Measurements from ENCODE around the gene PICK1. TPM values are rescaled to one million over a fixed set of nuclear protein-coding genes. Genes with fewer than 3 reads are reported as not detected.
"Not testable (repeated sequence)": the region's sequence is repeated elsewhere in the genome, so short reads cannot be mapped to it uniquely, and the experiment has no call there.

Gene PICK1
- total and polyA plus RNA-seq, 11 donors = 18.8 to 41.5 (median 22.8) TPM

DNA sequence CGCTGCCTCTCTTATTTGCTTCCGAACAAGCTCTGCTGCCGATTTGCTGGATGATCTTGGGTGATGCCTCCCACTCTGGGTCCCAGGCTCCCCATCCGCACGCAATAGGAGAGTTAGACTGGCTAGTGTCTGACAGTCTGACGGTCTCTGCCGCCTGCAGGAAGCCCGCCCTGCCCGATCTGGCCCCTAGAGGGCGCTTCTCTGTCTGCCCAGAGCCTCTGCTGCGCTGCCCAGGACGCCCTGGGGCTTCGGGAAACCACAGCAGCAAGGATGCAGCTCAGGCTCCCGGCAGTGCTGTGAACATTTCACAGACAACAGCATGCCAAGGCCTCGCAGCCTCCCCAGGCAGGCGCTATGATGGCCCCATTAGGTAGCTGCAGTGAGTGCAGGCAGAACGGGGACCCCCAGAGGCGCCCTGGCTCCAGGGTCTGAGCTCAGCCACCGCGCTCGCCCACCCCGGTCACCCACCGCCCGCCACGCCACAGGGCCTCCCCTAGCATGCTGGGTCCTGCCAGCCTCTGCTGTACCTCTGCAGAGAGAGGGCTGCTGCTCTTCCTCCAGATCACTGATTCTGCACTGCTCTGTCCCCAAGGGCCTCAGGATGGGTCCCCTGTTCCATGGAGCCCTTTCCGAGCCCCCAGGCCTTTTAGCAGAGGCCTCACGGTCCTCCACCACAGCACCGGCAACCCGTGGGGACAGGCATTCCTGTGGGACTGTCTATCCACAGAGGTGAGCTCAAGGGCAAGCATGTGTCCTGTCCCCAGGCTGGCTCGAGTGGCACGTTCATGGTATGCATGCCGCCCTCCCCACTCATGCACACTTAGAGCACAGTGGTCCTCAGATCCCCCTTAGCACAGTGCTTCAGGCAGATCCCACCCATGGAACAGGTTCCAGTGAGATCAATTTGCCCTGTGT lies 57.5 kb downstream of the PICK1 start:
- intact Hi-C loops (cut with DNase I) = loop anchor here in 8 of 10 donors (1.0 to 10.0 kb wide), 10 partner anchors 88 to 239 kb away; partner anchors contain the start of gene MAFF (in 4 of the 8)
- no peak overlapping the region for H3K27ac ChIP-seq

DNA sequence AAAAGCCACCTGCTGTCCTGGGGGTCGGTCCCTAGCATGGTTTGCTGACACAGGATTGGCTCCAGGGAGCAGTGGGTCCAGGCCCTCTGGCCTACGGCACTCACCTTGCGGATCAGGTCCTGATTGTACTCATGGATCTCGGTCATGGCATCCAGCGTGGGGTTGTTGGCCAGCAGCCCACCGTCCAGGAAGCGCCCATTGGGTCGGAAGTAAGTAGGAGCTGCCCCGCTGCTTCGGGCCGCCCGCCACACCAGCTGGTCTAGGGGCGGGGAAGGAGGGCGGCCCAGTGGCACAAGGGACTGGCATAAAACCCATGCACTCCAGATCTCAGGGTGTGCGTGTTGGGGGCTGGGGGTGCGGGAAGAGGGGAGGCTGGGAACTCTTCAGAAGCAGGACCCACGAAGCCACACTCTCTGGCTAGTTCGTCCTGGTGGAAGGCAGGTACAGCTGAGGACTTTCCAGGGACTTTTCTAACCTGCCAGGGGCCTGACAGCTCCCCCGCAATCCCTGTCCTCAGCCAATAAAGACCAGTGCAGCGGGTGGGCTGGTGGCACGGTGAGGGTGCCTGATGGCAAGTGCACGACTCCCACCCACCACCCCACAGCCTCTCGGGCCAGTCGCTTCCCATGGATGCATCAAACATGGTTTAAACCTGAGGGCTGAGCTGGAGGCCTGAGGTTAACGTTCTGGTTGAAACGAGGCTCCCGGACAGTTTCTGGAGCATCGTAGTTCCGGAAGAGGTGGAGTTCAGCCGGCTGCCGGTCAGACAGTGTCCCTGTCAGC lies 58.4 kb downstream of the PICK1 start:
- DNase-seq = peak in 1 of 5 donors; percentile 54
- TF ChIP-seq POLR2A (IDR thresholded peaks at IDR 0.05) = no peak
- TF ChIP-seq, protein P1, sequence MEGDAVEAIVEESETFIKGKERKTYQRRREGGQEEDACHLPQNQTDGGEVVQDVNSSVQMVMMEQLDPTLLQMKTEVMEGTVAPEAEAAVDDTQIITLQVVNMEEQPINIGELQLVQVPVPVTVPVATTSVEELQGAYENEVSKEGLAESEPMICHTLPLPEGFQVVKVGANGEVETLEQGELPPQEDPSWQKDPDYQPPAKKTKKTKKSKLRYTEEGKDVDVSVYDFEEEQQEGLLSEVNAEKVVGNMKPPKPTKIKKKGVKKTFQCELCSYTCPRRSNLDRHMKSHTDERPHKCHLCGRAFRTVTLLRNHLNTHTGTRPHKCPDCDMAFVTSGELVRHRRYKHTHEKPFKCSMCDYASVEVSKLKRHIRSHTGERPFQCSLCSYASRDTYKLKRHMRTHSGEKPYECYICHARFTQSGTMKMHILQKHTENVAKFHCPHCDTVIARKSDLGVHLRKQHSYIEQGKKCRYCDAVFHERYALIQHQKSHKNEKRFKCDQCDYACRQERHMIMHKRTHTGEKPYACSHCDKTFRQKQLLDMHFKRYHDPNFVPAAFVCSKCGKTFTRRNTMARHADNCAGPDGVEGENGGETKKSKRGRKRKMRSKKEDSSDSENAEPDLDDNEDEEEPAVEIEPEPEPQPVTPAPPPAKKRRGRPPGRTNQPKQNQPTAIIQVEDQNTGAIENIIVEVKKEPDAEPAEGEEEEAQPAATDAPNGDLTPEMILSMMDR (IDR thresholded peaks at IDR 0.05) = no peak
- intact Hi-C loops (cut with DNase I) = loop anchor here in 8 of 10 donors (1.0 to 10.0 kb wide), 9 partner anchors 87 to 237 kb away; partner anchors contain the start of gene MAFF (in 4 of the 8)
- Histone ChIP-seq H3K36me3 (peaks cover 0 to 10% (median 0%) of the 10 kb centered on the region in 9 donors), H3K27ac (no peak overlapping the region), H3K9me3 (no peaks in the 10 kb centered on the region), H3K4me1 (peaks cover 0 to 11% (median 6%) of the 10 kb centered on the region in 12 donors), H3K27me3 (no peaks in the 10 kb centered on the region), H3K4me3 (no peak overlapping the region)
- WGBS, 4 donors = 95 to 97% (median 96%) methylated on average over 30 to 31 of the region's 31 CpGs
- ATAC-seq = no peak

More for the DNA sequence above, 57.5 kb downstream of the PICK1 start:
- Histone ChIP-seq H3K4me3 (no peak overlapping the region), H3K27me3 (no peaks in the 10 kb centered on the region), H3K9me3 (no peaks in the 10 kb centered on the region), H3K4me1 (peaks cover 0 to 11% (median 6%) of the 10 kb centered on the region in 12 donors), H3K36me3 (peaks cover 0 to 10% (median 0%) of the 10 kb centered on the region in 9 donors)
- WGBS, 4 donors = 31 to 50% (median 48%) methylated on average over 15 to 32 of the region's 32 CpGs
- TF ChIP-seq, protein P1 (IDR thresholded peaks at IDR 0.05) = peak; percentile 91 to 98 (median 95)
- TF ChIP-seq POLR2A (IDR thresholded peaks at IDR 0.05) = no peak
- ATAC-seq = peak; percentile 84 to 95 (median 94)
- peak; percentile 86 to 92 (median 87) for DNase-seq

DNA sequence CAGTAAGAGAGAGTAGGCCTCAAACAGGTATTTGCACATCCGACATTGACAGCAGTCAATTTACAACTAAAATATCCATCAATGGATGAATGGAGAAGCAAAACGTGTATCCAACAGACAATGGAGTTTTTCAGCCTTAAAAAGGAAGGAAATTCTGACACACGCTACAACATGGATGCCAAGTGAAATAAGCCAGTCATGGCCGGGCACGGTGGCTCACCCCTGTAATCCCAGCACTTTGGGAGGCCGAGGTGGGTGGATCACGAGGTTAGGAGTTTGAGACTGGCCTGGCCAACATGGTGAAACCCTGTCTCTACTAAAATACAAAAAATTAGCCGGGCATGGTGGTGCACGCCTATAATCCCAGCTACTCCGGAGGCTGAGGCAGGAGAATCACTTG lies 60.4 kb downstream of the PICK1 start:
- DNase-seq, H3K27ac ChIP-seq, H3K9me3 ChIP-seq, H3K27me3 ChIP-seq, H3K36me3 ChIP-seq, ATAC-seq, H3K4me3 ChIP-seq: not testable (repeated sequence)
- WGBS, 4 donors = 86 to 93% (median 91%) methylated on average over 10 of the region's 10 CpGs
- peaks cover 0 to 11% (median 6%) of the 10 kb centered on the region in 12 donors for H3K4me1 ChIP-seq
- intact Hi-C loops (cut with DNase I) = loop anchor here in 7 of 10 donors (5.0 to 10.0 kb wide), 7 partner anchors 85 to 235 kb away; partner anchors contain the start of gene MAFF (in 4 of the 7)

DNA sequence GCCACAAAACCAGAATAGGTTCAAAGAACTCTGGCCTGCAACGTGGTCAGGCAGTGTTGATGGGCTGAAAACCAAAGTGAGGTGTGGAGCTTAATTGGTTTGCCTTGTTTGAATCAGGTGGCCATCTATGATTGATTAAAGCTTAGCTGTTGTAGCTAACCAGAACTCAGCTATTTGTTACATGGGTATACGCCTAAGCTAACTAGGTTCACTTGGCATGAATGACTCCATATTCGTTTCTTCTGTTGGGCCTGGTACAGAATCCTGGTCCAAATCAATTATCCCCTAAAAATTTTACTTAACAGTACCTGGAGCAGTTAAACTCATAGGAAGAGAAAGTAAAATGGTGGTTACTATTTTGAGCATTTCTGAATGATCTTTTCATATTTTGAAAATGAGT lies 61.0 kb downstream of the PICK1 start:
- ATAC-seq (no peak), DNase-seq (no peak)
- Histone ChIP-seq H3K36me3 (peaks cover 0 to 3% (median 0%) of the 10 kb centered on the region in 9 donors), H3K4me3 (no peak overlapping the region), H3K27ac (no peak overlapping the region), H3K4me1 (peaks cover 0 to 11% (median 6%) of the 10 kb centered on the region in 12 donors), H3K27me3 (no peaks in the 10 kb centered on the region), H3K9me3 (no peaks in the 10 kb centered on the region)
- no peak for TF ChIP-seq POLR2A (IDR thresholded peaks at IDR 0.05)
- TF ChIP-seq, protein P1 (IDR thresholded peaks at IDR 0.05) = no peak
- intact Hi-C loops (cut with DNase I) = loop anchor here in 7 of 10 donors (5.0 to 10.0 kb wide), 7 partner anchors 84 to 234 kb away; partner anchors contain the start of gene MAFF (in 4 of the 7)
- 90 to 96% (median 93%) methylated on average over 3 of the region's 3 CpGs for WGBS, 4 donors

DNA sequence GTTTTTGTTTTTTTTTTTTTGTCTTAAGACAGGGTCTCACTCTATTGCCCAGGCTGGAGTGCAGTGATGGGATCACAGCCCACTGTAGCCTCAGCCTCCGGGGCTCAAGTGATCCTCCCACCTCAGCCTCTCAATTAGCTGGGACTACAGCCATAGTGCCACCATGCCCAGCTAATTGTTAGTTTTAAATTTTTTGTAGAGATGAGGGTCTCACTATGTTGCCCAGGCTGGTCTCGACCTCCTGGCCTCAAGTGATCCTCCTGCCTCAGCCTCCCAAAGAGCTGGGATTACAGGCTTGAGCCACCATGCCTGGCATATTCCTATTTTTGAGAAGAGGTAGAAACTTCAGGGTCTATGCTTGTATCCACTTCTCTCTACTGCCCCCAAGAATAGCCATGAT lies 61.5 kb downstream of the PICK1 start:
- not testable (repeated sequence) for DNase-seq, H3K36me3 ChIP-seq, H3K27me3 ChIP-seq, H3K9me3 ChIP-seq, ATAC-seq, H3K27ac ChIP-seq, H3K4me3 ChIP-seq
- 96 to 100% (median 97%) methylated on average over 2 of the region's 2 CpGs for WGBS, 4 donors
- peaks cover 0 to 11% (median 6%) of the 10 kb centered on the region in 12 donors for H3K4me1 ChIP-seq
- intact Hi-C loops (cut with DNase I) = loop anchor here in 7 of 10 donors (5.0 to 10.0 kb wide), 7 partner anchors 84 to 234 kb away; partner anchors contain the start of gene MAFF (in 4 of the 7)
